ENCODE measurements around the gene EPAS1. TPM values are rescaled to one million over a fixed set of nuclear protein-coding genes. Genes with fewer than 3 reads are reported as not detected.

EPAS1 gene
- polyA plus RNA-seq, 1 of the 3 experiments (the other 2 are of a cell fraction), result 69.2 TPM

GRCh38 chr2:46431481-46432235, 134.5 kb downstream of the EPAS1 start:
- ChIA-PET CTCF (interaction anchor here (0.6 to 1.3 kb wide), 8 partner anchors 8 to 423 kb away, joined by 3 read pairs; no protein-coding TSS in a partner anchor), POLR2A (no interaction called here)
- Histone ChIP-seq H3K79me2 (ENCODE audit: insufficient read depth) (no peaks in the 10 kb centered on the region), H3K9me2 (no peaks in the 10 kb centered on the region), H2AFZ (ENCODE audit: low read depth) (no peak overlapping the region), H3K27me3 (ENCODE audit: insufficient read depth) (no peaks in the 10 kb centered on the region), H3K9me3 (peaks cover 5% of the 10 kb centered on the region; the same call in 1 of the 2 replicates), H3K9ac (no peak overlapping the region), H3F3A (replicated peaks; ENCODE audit: insufficient read depth) (no peaks in the 10 kb centered on the region), H3K4me2 (no peak overlapping the region), H4K20me1 (ENCODE audit: insufficient read depth) (no peaks in the 10 kb centered on the region), H3K4me1 (ENCODE audit: control insufficient read depth in 1 of 2, insufficient read depth in 2 of 2, low read depth in 1 of 2, low read length in 1 of 2) (peaks cover 0 to 6% of the 10 kb centered on the region in 2 experiments; a peak in 1 of 4 replicates), H3K36me3 (replicated peaks in 1 of 2; ENCODE audit: control insufficient read depth in 1 of 2, insufficient read depth in 2 of 2, low read length in 1 of 2) (no peaks in the 10 kb centered on the region), H3K4me3 (ENCODE audit: low read depth in 2 of 2, low read length in 1 of 2) (no peak overlapping the region), H3K27ac (ENCODE audit: low read depth in 2 of 2, low read length in 1 of 2) (peak overlapping the region in 1 of 2 experiments; percentile 39; a peak in 1 of 4 replicates)
- 61% methylated on average over 5 of the region's 5 CpGs for WGBS (ENCODE audit: low lambda C conversion rate)
- TF ChIP-seq ELF1 (IDR thresholded peaks at IDR 0.05), result no peak
- TF ChIP-seq MEF2A (IDR thresholded peaks at IDR 0.05; ENCODE audit: borderline replicate concordance, low read depth), result no peak
- no peak for TF ChIP-seq POLR2AphosphoS5 (IDR thresholded peaks at IDR 0.05; ENCODE audit: low read depth, low read length)
- no peak for TF ChIP-seq SIN3A (IDR thresholded peaks at IDR 0.05; ENCODE audit: borderline replicate concordance, low read depth, low read length)
- no peak for TF ChIP-seq RAD21 (IDR thresholded peaks at IDR 0.05; ENCODE audit: low read length)
- no peak for TF ChIP-seq NFIC (IDR thresholded peaks at IDR 0.05; ENCODE audit: borderline replicate concordance)
- peak; percentile 45 for DNase-seq

- H3K27me3 ChIP-seq (ENCODE audit: insufficient read depth), result no peaks in the 10 kb centered on the region
- peaks cover 0 to 11% of the 10 kb centered on the region in 2 experiments; a peak in 2 of 4 replicates for H3K4me1 ChIP-seq (ENCODE audit: control insufficient read depth in 1 of 2, insufficient read depth in 2 of 2, low read depth in 1 of 2, low read length in 1 of 2)
- no peak overlapping the region for H2AFZ ChIP-seq (ENCODE audit: low read depth)
- peak overlapping the region in 1 of 2 experiments; percentile 55; a peak in 1 of 4 replicates for H3K27ac ChIP-seq (ENCODE audit: low read depth in 2 of 2, low read length in 1 of 2)
- no peak for DNase-seq
- no peaks in the 10 kb centered on the region for H3K9me2 ChIP-seq
- no peaks in the 10 kb centered on the region for H4K20me1 ChIP-seq (ENCODE audit: insufficient read depth)
- TF ChIP-seq FOXM1 (IDR thresholded peaks at IDR 0.05; ENCODE audit: low read depth) (no peak), JUND (IDR thresholded peaks at IDR 0.05) (no peak), MEF2A (IDR thresholded peaks at IDR 0.05; ENCODE audit: borderline replicate concordance, low read depth) (no peak), GABPA (IDR thresholded peaks at IDR 0.05; ENCODE audit: low read depth) (no peak), GATA2 (CRISPR knock-in tag; IDR thresholded peaks at IDR 0.05) (no peak), CTCF (IDR thresholded peaks at IDR 0.05) (no peak), SIN3A (IDR thresholded peaks at IDR 0.05; ENCODE audit: borderline replicate concordance, low read depth, low read length) (no peak), TEAD4 (IDR thresholded peaks at IDR 0.05; ENCODE audit: borderline replicate concordance, insufficient read depth) (no peak)
- no peaks in the 10 kb centered on the region for H3K79me2 ChIP-seq (ENCODE audit: insufficient read depth)
- ChIA-PET POLR2A (no interaction called here), CTCF (interaction anchor here (0.9 kb wide), 1 partner anchor 26 kb away, joined by 3 read pairs; no protein-coding TSS in a partner anchor)
- no peak overlapping the region for H3K9ac ChIP-seq
- no peaks in the 10 kb centered on the region for H3F3A ChIP-seq (replicated peaks; ENCODE audit: insufficient read depth)
- H3K4me3 ChIP-seq (ENCODE audit: low read depth in 2 of 2, low read length in 1 of 2), result no peak overlapping the region
- no peak overlapping the region for H3K4me2 ChIP-seq
- 65% methylated on average over 3 of the region's 3 CpGs for WGBS (ENCODE audit: low lambda C conversion rate)
- no peaks in the 10 kb centered on the region for H3K9me3 ChIP-seq
- H3K36me3 ChIP-seq (replicated peaks in 1 of 2; ENCODE audit: control insufficient read depth in 1 of 2, insufficient read depth in 2 of 2, low read length in 1 of 2), result no peaks in the 10 kb centered on the region
Measured at GRCh38 chr2:46434851-46435273, 137.7 kb downstream of the EPAS1 start.
